Lung microvascular endothelial cell (primary cell): ENCODE results near the gene DAGLA. TPM values are rescaled to one million over a fixed set of nuclear protein-coding genes. Genes with fewer than 3 reads are reported as not detected.
"Not testable (repeated sequence)": the region's sequence is repeated elsewhere in the genome, so short reads cannot be mapped to it uniquely, and the experiment has no call there.

Experiments used
- DNase-seq, 2 donors: peaks; one replicate each; pipeline versions ENCODE4 v3.0.0 to v3.0.0-alpha.2; 2010; ENCODE audit warnings: low read depth in 2 of 2
- total RNA-seq: library from RNA; depleted of rRNA; stranded (reverse); fragments of >200 nt; gene quantifications from 2 replicates; pipeline ENCODE4 v1.2.1, GENCODE V29; 2014

DAGLA gene
- total RNA-seq, 1 donor from 2014 or later = 3.0 TPM

DNA sequence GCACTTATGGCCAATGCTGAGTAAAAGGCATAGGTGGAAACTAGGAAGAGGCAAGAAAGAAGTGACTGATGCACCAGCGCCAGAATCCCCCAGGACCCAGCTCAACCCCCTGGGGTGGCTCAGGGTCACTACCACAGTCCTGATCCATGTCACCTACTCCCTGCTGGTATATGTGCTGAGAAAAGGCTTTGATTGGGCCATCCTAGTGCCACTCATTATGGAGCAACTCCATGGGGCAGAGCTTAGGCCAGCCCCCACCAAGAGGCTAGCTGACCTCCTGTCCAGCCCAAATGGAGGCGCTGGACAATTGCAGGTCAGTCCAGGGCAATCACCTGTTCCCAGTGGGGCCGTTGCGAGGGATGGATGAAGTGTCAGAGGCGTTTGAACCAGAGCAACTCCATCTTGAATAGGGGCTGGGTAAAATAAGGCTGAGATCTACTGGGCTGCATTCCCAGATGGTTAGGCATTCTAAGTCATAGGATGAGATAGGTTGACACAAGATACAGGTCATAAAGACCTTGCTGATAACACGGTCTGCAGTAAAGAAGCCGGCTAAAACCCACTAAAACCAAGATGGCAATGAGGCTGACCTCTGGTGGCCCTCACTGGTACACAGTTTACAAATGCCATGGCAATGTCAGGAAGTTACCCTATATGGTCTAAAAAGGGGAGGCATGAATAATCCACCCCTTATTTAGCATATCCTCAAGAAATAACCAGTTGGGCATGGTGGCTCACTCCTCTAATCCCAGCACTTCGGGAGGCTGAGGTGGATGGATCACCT is 20.6 kb upstream of the DAGLA start:
- DNase-seq = no peak

DNA sequence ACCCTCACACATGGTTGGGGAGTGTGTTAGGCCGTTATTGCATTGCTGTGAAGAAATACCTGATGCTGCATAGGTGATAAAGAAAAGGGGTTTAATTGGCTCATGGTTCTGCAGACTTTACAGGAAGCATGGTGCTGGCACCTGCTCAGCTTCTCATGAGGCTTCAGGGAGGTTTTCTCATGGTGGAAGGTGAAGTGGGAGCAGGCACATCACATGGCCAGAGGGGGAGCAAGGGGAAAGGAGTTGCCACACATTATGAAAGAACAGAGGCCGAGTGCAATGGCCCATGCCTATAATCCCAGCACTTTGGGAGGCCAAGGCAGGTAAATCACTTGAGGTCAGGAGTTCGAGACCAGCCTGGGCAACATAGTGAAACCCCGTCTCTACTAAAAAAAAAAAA is 19.2 kb upstream of the DAGLA start:
- DNase-seq = not testable (repeated sequence)

DNA sequence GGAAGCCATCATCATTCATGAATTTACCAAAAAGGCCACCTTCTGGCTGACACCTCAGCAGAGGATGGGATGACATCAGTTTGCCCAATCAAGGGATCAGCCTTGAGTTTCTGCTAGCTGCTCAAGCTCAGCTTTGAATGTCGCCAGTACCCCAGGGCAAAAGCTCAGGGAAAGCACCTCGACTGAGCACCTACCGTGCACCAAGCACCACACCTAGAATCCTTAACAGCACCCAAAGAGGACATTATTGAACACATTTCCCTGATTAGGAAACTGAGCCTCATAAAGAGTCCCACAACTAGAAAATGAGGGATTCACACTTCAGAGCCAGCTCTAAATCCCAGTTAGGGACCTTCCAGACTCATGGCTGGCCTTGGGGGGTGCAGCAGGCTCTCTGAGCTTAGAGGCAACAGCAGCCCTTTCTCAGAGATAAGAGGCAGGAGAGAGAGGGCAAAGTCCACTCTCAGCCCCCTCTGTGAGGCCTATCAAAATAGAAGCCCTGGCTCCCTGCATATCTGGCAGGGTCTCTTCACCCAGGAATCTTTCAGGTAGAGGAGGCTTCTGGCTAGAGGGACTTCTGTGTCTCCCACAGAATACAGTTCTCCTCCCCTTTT is 13.4 kb upstream of the DAGLA start:
- no peak for DNase-seq

DNA sequence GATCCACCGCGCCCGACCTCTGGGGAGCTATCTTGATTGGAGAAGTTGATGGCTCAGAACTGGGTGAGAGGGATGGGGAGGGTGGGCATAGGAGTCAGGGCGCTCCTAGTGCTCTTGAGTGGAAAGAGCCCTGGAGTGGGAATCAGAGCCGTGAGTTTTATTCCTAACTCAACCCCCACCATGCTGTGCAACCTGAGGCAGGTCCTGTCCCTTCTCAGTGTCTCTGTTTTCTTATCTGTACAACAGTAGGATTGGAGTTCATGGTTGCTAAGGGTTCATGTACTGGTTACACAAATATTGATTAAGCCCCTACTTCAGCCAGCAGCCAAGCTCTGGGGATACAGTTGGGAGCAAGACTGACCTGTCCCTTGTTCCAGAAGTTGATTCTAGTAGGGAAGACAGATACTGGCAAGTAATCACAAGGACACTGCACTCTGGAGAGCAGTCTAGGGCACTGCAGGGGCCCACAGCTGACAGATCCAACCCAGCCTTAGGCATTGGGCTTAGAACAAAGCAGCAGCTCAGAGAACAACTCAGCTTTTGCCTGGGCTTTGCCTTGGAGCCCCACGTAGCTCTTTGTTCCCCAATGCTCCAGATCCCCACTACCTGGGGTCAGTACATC is 12.4 kb upstream of the DAGLA start:
- DNase-seq = no peak

DNA sequence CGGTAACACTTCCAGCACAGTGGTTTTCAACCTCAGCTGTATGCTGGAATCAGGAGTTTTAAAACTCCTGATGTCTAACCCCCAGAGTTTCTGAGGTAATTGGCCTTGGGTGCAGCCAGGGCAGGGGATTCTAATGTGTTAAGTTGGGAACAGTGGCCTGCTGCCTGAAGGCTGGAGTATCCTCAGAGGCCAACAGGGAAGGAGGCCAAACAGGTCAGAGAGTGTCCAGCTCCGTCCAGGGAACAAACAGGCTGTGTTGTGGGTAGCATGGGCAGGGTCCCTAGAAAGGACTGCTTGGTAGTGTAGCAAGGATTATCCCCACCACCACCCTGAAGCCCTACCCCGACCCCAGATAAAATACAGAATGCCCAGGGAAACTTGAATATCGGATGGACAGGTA is 10.8 kb upstream of the DAGLA start:
- DNase-seq = no peak

DNA sequence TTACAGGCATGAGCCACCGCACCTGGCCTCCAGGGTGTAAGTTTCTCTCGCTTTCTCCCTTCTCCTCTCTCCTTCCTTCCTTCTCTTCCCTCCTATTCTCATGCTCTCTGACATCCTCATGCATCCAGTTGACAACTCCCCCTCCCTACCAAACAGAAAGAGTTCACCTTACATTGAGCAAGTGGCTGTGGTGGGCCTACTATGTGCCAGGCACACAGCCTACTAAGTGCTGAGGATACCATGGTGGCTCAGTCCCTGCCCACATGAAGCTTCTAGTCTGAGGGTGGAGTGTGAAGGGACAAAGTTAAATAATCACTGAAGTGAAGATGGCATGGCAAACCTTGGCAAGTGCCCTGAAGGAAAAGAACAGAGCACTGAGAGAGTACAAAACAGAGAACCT is 9.6 kb upstream of the DAGLA start:
- DNase-seq = no peak

DNA sequence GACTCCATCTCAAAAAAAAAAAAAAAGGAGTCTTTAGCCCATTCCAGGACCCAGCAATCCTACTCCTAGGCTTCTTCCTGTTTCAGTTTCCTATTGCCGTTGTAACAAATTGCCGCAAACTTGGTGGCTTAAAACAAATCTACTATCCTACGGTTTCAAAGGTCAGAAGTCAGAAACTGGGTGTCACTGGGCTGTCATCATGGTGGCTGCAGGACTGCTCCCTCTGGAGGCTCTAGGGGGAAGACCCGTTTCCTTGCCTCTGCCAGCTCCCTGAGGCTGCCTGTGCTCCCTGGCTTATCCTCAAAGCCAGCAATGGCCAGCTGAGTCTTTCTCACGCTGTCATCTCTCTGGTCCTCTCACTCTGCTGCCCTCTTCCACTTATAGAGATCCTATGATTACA is 8.7 kb upstream of the DAGLA start:
- no peak for DNase-seq

DNA sequence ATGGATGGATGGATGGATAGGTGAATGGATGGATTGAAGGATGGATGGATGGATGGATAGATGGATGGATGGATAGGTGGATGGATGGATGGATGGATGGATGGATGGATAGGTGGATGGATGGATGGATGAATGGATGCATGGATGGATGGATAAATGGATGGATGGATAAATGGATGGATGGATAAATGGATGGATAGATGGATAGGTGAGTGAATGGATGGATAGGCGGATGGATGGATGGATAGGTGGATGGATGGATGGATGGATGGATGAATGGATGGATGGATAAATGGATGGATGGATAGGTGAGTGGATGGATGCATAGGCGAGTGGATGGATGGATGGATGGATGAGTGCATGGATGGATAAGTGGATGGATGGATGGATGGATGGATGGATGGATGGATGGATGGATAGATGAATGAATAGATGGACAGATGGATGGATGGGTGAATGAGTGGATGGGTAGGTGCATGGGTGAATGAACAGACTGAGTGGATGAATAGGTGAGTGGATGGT is 6.2 kb upstream of the DAGLA start:
- not testable (repeated sequence) for DNase-seq

DNA sequence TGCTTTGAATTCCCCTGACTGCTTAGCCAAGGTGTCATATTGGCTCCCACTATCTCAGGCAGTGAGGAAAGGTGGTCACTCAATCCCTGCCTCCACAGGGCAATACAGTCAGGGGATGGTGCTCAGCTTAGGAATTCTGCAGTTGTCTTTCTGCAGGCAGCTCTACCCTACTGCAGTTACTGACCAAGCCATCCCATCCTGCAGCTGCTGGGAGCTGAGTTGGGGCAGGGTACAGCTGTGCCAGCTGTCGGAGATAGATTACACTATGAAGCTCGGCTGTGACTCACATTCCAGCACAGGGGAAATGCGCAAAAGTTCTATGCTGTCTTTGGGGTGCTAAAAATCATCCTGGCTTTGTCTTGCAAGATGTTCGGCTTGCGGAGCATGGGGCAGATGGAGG is 4.4 kb upstream of the DAGLA start:
- no peak for DNase-seq

DNA sequence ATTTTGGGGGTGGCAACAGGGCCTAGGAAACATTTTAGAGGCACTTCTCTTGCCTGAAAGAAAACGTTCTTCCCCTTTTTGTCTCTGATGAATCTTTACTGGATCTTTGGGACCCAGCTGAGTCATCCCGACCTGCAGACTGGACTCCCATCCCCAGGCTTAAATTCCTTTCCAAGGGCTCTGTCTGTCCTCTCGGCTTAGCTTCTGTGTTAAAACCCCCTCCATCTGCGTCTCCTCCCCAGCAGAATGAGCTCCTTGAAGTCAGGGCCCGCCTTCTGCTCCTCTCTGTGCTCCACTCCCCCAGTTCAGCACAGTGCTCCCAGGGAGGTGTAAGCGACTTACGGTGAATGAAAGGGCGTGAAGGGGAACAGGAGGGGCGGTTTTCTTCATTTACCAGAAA is 895 bp upstream of the DAGLA start:
- no peak for DNase-seq

DNA sequence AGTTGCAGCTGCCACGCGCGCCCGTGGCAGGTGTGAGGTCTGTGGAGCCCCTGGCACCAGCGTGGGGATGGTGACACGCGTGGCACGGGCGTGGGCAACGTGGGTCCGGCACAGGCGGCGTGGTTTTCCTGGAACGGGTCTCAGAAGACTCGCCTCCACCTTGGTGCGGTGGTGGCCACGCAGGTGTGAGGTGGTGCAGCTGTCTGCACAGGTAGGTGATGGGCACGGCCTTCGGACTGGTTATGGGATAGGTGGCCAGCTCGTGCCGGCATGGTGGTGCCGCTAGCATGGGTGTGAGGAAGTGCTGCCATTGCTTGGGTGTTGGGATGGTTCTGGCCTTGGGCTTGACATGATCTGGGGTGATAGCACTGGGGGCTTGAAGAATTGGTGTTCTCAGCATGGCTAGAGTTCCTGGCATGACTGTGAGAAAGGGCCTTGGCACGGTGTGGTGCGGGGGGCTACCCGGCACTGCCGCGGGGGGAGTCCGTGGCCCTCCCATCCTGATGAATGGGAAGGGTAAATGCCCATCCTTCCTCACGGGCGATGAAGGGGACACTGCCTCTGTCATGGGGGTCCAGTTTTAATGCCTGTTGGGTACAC is 531 bp downstream of the DAGLA start:
- no peak for DNase-seq

DNA sequence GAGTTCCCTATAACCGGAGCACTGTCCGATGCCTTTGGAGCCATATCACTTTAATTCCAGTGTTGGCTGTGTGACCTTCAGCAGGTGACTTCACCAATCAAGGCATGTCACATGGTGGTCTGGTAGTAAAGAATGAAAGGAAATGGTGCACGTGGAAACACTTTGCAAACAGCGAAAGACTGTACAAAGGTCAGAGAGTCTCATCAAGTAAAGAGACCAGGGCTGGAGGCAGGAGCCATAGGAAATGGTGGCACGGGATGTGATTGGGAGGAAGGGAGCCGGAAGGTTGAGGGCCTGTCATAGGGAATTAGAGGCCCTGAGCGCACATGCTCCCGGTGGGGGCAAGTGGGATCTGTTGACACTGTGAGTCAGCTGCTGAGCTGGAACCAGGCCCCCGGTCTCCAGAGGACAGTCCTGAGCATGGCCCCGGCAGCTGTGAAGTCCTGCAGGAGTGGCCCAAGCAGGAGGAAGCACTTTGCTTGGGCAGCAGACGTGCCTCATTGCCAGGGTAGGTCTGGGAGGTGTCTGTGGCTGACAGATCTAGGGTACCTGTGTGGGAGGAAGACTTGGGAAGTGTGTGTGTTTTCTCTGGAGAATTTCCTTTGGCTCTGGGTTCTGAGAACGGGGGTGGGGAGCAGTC is 2.0 kb downstream of the DAGLA start:
- peak; percentile 72 to 98 for DNase-seq

DNA sequence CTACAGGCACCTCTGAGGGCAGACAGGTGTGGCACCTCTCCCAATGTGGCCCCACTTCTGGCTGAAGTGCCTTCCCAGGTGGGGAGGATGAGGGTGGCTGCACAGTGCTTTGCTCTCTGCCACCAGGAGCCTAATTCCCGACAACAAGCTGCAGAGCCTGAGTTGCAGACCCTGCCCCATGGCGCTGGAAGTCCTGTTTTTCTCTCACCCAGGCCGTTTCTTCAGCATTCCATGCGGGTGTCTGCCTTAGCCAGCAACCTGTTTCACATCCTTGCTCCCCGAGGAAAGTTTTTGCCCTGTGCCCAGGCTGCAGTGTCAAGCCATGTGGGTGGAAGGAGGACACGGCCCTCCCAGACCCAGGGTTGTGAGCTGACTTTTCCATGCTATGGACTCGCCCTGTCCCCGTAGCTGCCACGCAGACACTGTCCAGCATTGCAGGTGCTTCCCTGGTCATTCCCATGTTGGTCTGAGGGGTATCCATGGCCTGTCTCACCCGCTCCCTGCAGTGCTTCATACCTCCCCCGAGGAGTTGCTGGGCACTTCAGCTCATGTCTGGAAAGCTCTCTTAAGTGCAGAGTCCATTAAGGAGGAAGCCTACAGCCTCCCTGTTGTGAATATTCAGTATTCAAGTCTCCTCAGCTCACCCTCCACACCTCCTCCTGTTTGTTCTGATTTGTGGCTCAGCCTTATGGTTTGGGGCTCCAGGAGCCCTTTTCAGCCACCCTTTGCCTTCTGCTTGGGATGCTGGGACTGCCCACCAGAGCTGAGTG is 2.9 kb downstream of the DAGLA start:
- peak in 1 of 2 donors; percentile 42 for DNase-seq

DNA sequence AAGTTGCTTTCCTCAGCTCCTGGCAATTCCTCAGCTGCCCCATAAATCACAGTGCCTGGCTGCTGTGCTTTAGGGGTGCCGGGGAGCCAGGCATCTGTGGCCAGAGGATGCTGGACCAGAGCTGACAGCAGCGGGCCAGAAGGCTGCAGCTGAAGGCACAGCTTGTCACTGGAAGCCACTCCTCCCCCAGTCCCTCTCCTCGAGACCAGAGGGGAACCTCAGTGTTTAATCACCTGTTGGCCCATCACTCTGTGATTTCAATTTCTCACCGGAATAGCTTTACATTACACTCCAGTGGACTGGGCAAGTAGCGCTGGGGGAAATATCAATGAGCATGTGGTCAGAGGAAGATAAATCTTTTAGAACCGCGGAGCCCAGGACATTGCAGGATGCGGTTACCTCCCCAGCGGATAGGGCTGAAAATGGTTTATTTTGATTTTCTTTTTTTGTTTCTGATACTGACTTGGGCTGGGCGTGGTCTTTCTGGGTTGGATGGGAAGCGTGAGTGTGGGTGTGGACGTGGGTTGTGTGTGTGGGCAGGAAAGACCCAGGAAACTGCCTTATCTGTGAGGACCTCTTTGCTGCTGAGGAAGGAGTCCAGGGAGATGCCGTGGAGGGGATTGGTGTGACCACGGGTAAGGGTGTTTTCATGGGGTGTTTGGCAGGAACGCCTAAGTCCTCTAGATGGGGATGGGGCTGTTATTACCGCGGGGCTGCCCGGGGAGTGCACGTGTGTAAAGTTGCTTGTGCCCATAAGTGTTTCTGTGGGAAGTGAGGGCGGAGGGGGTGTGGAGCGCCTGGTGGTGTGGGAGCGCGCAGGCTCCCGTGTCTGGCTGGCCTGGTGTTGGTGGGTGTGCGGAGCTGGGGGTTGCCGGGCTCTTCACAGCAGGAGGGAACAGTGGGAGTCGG is 4.0 kb downstream of the DAGLA start:
- no peak for DNase-seq

DNA sequence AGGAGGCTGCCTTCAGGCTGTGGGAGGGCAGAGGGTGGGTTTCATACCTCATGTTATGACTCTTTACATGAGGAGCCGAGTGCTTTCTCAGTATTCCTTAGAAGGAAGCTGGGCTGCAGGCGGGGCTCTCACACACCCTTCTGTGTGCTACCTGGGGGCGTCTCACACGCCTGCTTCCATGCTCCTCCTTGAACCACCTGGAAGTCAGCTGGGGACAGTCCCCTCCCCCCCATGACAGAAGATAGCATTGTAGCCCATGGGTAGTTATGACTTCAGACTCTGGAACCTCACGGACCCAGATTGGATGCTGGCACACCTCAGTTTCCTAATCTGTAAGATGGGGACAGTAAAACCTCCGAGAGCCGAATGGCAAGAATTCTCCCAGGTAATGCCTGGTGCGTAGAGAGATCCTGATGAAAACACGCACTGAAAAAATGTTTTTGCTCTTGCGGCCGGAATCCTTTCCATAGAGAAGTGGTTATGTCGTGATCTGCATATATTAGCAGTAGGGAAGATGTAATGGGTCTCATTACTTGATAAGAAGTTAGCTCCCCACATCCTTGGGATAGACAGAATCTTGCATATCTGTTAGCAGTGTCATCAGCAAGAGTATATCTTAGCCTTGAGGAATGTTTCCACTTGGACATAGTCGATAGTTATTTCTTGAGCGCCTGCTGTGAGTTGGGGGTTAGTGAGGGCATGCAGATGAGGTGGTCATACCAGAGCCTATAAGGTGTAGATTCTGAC is 4.9 kb downstream of the DAGLA start:
- DNase-seq = no peak

DNA sequence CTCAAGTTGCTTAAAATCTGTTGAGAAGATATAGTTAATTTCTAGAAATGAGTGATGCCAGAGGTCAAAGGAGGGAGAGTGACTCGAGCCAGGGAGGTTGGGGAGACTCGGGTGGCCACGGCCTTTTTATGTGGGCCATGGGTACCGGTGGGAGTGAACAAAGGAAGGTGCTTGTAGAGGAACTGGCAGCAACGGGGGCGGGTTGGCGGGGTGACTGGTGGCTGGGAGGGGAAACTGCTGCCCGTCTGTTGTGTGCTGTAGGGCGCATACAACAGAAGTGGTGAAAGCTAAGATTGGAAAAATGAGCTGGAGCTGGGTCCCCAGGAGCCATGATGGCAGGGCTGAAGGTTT is 5.4 kb downstream of the DAGLA start:
- no peak for DNase-seq

DNA sequence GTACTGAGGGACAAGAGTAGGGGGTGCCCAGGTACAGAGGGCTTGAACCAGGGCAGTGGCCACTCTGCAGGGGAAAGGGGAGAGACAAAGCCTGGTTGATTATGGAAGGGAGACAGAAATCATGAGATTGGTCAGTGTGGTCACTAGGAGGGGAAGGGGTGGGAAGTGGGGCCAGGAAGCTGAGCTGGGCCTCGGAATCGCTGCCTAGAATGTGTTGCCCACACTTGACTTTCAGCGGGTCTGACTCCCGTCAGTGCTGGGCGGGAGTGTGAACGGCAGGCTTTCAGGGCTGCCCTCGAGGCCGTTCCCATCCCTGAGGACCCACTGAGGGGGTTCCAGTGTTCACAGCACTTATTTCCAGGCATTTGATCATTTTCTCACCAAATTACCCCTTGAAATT is 5.9 kb downstream of the DAGLA start:
- DNase-seq = no peak

DNA sequence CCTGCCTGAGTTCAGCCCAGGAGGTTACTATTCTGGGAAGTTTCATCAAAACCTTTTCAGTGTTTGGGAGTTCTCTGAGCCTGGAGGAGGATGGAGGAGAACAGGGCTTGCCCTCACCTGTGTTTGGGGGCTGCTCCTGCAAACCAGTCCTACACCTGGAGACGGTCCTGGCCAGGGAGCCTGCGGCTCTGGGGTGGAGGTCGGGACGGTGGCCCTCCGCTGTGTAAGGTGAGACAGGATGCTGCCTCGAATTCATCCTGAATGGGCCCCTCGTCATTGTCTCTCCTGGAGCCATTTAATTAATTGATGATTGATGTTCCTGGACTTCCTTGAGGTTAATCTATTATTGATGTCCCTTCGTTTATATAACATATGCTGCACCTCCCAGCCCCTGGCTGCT is 6.3 kb downstream of the DAGLA start:
- DNase-seq = no peak

DNA sequence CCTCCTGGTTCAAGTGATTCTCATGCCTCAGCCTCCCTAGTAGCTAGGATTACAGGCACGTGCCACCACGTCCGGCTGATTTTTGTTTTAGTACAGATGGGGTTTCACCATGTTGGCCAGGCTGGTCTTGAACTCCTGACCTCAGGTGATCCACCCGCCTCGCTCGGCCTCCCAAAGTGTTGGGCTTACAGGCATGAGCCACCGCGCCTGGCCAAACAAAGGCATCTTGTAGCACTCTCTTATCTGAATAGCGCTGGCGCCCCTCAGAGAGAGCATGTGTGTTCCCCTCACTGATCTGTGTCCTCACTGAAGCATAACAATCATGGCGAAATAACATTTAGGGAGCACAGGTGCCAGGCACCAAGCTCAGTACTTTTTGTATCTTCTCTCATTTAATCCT is 7.2 kb downstream of the DAGLA start:
- no peak for DNase-seq
